ENCODE data around the gene C22orf23.
"Not testable (repeated sequence)": the region's sequence is repeated elsewhere in the genome, so short reads cannot be mapped to it uniquely, and the experiment has no call there.

The C22orf23 gene

DNA sequence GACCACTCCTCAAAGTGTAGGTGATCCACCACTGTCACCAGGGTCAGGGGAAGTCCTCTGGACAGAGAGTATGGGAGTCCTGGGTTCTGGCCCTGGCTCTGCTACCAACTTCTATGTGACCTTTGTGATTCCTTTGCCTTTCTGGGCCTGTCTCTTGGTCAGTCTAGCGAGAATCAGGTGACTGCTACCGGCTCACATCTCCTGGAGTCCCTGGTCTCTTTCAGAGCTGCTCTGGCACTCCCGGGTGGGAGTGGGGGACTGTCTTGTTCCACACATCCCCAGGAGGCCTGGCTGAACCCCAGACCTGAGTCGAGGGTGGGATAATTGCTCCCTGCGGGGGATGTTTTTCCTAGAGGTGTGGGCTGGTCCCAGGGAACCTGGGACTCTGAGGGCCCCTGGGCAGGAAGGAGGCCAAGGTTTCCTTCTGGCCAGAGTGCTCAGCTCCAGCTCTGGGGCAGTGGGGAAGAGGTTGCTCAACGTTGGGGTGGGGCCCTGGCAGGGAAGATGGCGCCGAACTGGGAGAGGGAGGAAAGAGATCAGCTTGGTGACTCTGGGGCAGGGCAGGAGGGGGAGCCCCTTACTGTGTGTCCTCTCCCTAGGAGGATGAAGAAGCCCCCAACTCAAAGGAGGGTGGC, 28.9 kb upstream of the C22orf23 start:
- Histone ChIP-seq H3K27ac (ENCODE audit: low read depth, low read length) (no peak overlapping the region), H3K9ac (ENCODE audit: low read depth in 1 of 2, low read length in 2 of 2) (no peak overlapping the region), H3K4me3 (ENCODE audit: low read depth in 1 of 2, low read length in 2 of 2) (peak overlapping the region in 1 of 2 donors; percentile 52)

DNA sequence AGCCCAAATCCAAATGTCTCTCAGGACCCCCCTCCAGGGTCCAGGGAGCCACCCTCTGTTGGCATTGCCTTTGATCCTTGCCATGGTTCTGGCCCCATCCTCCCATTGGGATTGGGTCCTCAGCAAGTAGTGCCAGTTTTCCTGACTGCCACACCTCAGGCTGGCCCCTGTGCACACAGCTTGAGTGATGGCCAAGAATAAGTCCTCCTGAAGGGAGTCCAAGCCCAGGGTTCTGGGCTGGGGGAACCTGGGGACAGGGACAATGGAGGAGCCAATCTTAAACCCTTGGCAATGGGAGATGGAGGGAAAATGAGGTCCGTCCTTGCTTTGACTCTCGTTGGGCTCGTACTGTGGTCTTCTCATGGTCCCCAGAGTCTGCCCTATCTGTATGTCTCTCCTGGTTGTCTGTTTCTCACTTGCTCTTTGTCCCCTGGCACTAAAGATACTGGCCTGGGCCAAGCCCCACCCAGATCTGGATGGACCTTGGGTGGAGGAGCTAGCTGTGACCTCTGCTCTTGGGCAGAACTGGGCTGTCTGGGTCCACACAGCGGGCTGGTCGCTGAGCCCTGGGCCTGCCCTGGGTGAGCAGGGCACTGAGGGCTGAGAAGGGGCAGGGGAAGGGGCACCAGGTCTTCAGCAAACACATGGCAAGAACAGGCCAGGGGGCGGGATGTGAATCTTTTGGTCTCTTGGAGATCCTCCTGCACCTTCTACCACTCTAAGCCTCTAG, 28.0 kb upstream of the C22orf23 start:
- Histone ChIP-seq H3K36me3 (ENCODE audit: control insufficient read depth in 1 of 2, insufficient read depth in 2 of 2, low read length in 2 of 2) (no peaks in the 10 kb centered on the region), H3K9ac (ENCODE audit: low read depth in 1 of 2, low read length in 2 of 2) (no peak overlapping the region), H3K4me3 (ENCODE audit: low read depth in 1 of 2, low read length in 2 of 2) (peak overlapping the region in 1 of 2 donors; percentile 52), H3K4me1 (ENCODE audit: control insufficient read depth in 1 of 2, insufficient read depth in 2 of 2, low read length in 2 of 2) (peaks cover 17% of the 10 kb centered on the region in 2 donors), H3K9me3 (ENCODE audit: control insufficient read depth in 1 of 2, low read length in 2 of 2) (no peaks in the 10 kb centered on the region), H3K27ac (ENCODE audit: low read depth, low read length) (peak overlapping the region; percentile 25), H3K27me3 (ENCODE audit: control insufficient read depth in 1 of 2, insufficient read depth in 2 of 2, low read length in 2 of 2) (no peaks in the 10 kb centered on the region)

More for the DNA sequence above, 28.9 kb upstream of the C22orf23 start:
- Histone ChIP-seq H3K36me3 (ENCODE audit: control insufficient read depth in 1 of 2, insufficient read depth in 2 of 2, low read length in 2 of 2) (no peaks in the 10 kb centered on the region), H3K4me1 (ENCODE audit: control insufficient read depth in 1 of 2, insufficient read depth in 2 of 2, low read length in 2 of 2) (peaks cover 17% of the 10 kb centered on the region in 2 donors), H3K9me3 (ENCODE audit: control insufficient read depth in 1 of 2, low read length in 2 of 2) (no peaks in the 10 kb centered on the region), H3K27me3 (ENCODE audit: control insufficient read depth in 1 of 2, insufficient read depth in 2 of 2, low read length in 2 of 2) (no peaks in the 10 kb centered on the region)

DNA sequence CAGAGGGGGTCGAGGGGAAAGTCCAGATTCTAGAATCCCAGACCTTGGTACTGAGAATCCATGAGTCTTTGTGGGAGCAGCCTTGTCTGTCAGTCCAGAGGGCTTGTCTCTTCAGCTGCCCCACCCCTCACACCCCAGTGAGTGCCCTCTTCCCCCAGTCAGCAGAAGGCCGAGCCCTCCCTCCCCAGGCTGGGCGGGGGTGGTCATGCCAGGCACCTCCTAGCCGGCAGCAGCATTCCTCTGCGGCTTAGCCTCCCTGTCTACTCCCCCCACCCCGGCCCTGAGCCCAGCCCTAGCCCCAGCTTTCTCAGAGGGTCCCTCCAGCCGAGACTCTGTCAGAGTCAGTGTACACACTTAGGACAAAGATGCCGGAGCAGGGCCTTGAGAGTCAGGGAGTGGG, 26.4 kb upstream of the C22orf23 start:
- Histone ChIP-seq H3K4me3 (ENCODE audit: low read depth in 1 of 2, low read length in 2 of 2) (no peak overlapping the region), H3K27ac (ENCODE audit: low read depth, low read length) (no peak overlapping the region), H3K9me3 (ENCODE audit: control insufficient read depth in 1 of 2, low read length in 2 of 2) (no peaks in the 10 kb centered on the region), H3K4me1 (ENCODE audit: control insufficient read depth in 1 of 2, insufficient read depth in 2 of 2, low read length in 2 of 2) (peaks cover 17% of the 10 kb centered on the region in 2 donors), H3K36me3 (ENCODE audit: control insufficient read depth in 1 of 2, insufficient read depth in 2 of 2, low read length in 2 of 2) (no peaks in the 10 kb centered on the region), H3K27me3 (ENCODE audit: control insufficient read depth in 1 of 2, insufficient read depth in 2 of 2, low read length in 2 of 2) (no peaks in the 10 kb centered on the region), H3K9ac (ENCODE audit: low read depth in 1 of 2, low read length in 2 of 2) (no peak overlapping the region)

DNA sequence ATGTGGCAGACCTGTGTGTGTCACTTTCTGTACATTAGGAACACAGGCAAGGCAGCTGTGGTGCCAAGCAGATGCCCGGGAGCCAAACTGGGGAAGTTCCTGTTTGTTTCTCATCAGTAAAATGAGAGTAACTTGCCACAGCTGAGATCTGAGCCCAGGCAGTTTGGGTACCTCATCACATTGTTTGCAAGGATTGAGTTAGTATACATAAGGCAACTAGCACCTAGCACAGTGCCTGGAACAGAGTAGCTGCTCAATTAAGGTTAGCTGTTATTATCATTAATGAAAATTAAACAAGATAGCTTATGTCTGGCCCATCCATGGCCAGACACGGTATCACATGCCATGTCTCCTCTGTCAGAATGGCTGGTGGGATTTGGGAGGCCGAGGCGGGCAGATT, 23.1 kb upstream of the C22orf23 start:
- Histone ChIP-seq H3K27me3 (ENCODE audit: control insufficient read depth in 1 of 2, insufficient read depth in 2 of 2, low read length in 2 of 2) (no peaks in the 10 kb centered on the region), H3K9ac (ENCODE audit: low read depth in 1 of 2, low read length in 2 of 2) (no peak overlapping the region), H3K27ac (ENCODE audit: low read depth, low read length) (no peak overlapping the region), H3K36me3 (ENCODE audit: control insufficient read depth in 1 of 2, insufficient read depth in 2 of 2, low read length in 2 of 2) (peaks cover 0 to 2% of the 10 kb centered on the region in 2 donors), H3K9me3 (ENCODE audit: control insufficient read depth in 1 of 2, low read length in 2 of 2) (no peaks in the 10 kb centered on the region), H3K4me3 (ENCODE audit: low read depth in 1 of 2, low read length in 2 of 2) (no peak overlapping the region), H3K4me1 (ENCODE audit: control insufficient read depth in 1 of 2, insufficient read depth in 2 of 2, low read length in 2 of 2) (peaks cover 13 to 14% of the 10 kb centered on the region in 2 donors)

- not testable (repeated sequence) for H3K36me3 ChIP-seq (ENCODE audit: control insufficient read depth in 1 of 2, insufficient read depth in 2 of 2, low read length in 2 of 2); H3K4me1 ChIP-seq (ENCODE audit: control insufficient read depth in 1 of 2, insufficient read depth in 2 of 2, low read length in 2 of 2); H3K27me3 ChIP-seq (ENCODE audit: control insufficient read depth in 1 of 2, insufficient read depth in 2 of 2, low read length in 2 of 2); H3K9ac ChIP-seq (ENCODE audit: low read depth in 1 of 2, low read length in 2 of 2); H3K27ac ChIP-seq (ENCODE audit: low read depth, low read length); H3K4me3 ChIP-seq (ENCODE audit: low read depth in 1 of 2, low read length in 2 of 2); H3K9me3 ChIP-seq (ENCODE audit: control insufficient read depth in 1 of 2, low read length in 2 of 2)
These were observed 22.6 kb upstream of the C22orf23 start for GRCh38 chr22:37976022-37976421.

DNA sequence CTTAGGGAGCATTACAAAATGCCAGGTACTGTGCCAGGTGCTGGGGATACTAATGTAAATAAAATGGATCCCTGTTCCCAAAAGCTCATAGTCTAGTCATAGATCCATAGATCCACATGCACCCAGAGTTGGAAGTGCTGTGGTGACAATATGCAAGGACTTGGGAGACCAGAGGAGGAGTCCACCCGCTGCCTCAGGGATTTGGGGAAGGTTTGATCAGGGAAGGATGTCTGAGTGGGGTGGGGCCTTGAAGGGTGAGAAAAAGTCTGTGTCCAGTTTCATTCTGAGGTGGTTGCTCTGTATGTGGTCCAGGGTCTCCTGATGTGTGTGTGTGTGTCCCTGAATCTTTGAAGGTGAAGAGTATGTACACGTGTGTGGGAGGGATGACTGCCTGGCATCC, 21.8 kb upstream of the C22orf23 start:
- Histone ChIP-seq H3K9ac (ENCODE audit: low read depth in 1 of 2, low read length in 2 of 2) (no peak overlapping the region), H3K9me3 (ENCODE audit: control insufficient read depth in 1 of 2, low read length in 2 of 2) (no peaks in the 10 kb centered on the region), H3K4me3 (ENCODE audit: low read depth in 1 of 2, low read length in 2 of 2) (no peak overlapping the region), H3K4me1 (ENCODE audit: control insufficient read depth in 1 of 2, insufficient read depth in 2 of 2, low read length in 2 of 2) (peaks cover 0 to under 1% of the 10 kb centered on the region in 2 donors), H3K27me3 (ENCODE audit: control insufficient read depth in 1 of 2, insufficient read depth in 2 of 2, low read length in 2 of 2) (no peaks in the 10 kb centered on the region), H3K27ac (ENCODE audit: low read depth, low read length) (no peak overlapping the region), H3K36me3 (ENCODE audit: control insufficient read depth in 1 of 2, insufficient read depth in 2 of 2, low read length in 2 of 2) (peaks cover 0 to 2% of the 10 kb centered on the region in 2 donors)

DNA sequence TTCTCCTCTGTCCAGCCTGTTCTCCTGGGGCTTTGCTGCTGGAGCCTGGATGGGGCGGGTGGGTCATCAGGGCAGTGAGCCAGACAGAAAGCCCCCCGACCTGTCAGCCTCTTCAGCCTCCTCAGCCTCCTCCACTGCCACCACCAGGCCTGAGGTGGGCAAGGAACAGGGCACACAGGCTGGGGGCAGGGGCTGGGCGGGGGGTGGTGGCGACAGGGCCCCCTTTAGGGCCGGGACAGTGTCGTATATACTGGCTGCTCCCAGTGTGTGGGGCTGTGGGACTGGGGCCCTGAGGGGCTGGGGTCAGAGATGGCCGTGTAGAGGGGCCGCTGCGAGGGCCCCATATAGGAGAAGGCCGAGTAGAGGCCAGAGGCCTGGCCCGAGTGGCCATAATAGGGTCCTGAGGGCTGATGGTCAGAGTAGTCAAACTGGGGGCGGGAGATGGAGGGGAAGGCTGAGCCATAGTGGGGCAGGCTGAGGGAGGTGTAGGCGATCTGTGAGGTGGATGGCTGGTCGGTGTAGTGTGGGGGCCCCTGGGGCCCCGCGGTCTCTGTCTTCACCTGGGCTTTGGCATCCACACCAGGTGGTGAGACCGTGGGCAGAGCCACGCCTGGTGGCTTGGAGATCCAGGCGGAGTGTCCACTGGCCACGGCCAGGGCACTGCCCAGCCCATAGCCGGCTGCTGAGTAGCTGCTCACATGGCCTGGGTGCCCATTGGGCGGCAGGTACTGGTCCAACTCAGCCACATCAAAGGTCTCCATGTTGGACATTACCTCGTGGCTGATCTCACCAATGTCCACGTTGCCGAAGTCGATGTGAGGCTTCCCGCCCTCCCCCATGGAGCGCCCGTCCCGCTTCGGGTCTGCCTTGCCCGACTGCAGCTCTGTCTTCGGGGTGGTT, 20.1 kb upstream of the C22orf23 start:
- Histone ChIP-seq H3K27ac (ENCODE audit: low read depth, low read length) (no peak overlapping the region), H3K4me3 (ENCODE audit: low read depth in 1 of 2, low read length in 2 of 2) (no peak overlapping the region), H3K9ac (ENCODE audit: low read depth in 1 of 2, low read length in 2 of 2) (no peak overlapping the region), H3K4me1 (ENCODE audit: control insufficient read depth in 1 of 2, insufficient read depth in 2 of 2, low read length in 2 of 2) (no peaks in the 10 kb centered on the region), H3K36me3 (ENCODE audit: control insufficient read depth in 1 of 2, insufficient read depth in 2 of 2, low read length in 2 of 2) (peaks cover 2 to 4% of the 10 kb centered on the region in 2 donors), H3K9me3 (ENCODE audit: control insufficient read depth in 1 of 2, low read length in 2 of 2) (no peaks in the 10 kb centered on the region), H3K27me3 (ENCODE audit: control insufficient read depth in 1 of 2, insufficient read depth in 2 of 2, low read length in 2 of 2) (no peaks in the 10 kb centered on the region)

- no peaks in the 10 kb centered on the region for H3K9me3 ChIP-seq (ENCODE audit: control insufficient read depth in 1 of 2, low read length in 2 of 2)
- no peak overlapping the region for H3K4me3 ChIP-seq (ENCODE audit: low read depth in 1 of 2, low read length in 2 of 2)
- peaks cover 2 to 14% of the 10 kb centered on the region in 2 donors for H3K36me3 ChIP-seq (ENCODE audit: control insufficient read depth in 1 of 2, insufficient read depth in 2 of 2, low read length in 2 of 2)
- no peak overlapping the region for H3K9ac ChIP-seq (ENCODE audit: low read depth in 1 of 2, low read length in 2 of 2)
- H3K27me3 ChIP-seq (ENCODE audit: control insufficient read depth in 1 of 2, insufficient read depth in 2 of 2, low read length in 2 of 2), result no peaks in the 10 kb centered on the region
- no peak overlapping the region for H3K27ac ChIP-seq (ENCODE audit: low read depth, low read length)
- H3K4me1 ChIP-seq (ENCODE audit: control insufficient read depth in 1 of 2, insufficient read depth in 2 of 2, low read length in 2 of 2), result no peaks in the 10 kb centered on the region
These were observed 19.1 kb upstream of the C22orf23 start for GRCh38 chr22:37972527-37972926.

DNA sequence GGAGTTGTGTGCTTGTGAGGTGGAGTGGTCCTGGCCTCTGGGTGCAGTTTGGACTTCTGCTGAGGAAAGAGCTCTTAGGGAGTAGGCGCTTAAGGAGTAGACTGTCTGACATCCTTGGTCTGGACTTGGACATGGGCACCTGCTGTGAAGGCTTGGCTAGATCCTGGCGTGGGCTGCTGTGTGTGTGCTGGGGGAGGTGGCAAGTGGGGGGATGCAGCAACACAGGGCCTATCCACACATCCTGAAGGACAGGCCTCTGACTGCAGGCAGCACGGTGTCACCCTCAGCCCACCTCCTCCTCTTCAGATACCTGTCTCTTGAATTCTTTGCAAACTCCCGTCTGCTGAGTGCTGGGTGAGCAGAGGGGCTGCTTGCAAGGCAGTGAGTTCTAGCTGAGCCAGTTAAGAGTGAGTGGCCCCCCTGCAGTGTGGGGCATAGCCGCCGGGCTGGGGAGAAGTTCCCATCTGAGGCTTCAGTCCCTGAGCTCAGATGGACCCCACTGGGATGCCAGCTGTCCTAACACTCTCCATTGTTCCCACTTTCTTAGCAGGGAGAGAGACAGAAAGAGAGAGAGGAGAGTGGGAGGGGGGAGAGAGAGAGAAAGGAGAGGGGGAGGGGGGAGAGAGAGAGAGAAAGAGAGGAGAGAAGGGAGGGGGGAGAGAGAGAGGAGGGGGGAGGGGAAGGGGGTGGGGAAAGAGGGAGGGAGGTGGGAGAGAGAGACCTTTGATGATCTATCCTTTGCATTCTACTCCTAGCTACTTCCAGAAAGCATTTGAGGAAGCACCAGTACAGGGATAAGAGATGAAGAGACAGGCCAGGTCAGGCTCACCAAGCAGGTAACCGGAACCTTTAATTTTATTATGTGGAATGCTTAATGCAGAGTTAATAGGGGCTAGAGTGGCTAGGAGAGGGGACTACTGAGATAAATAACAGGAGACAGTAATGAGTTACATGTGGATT, 18.4 kb upstream of the C22orf23 start:
- H3K27ac ChIP-seq (ENCODE audit: low read depth, low read length), result no peak overlapping the region
- no peaks in the 10 kb centered on the region for H3K27me3 ChIP-seq (ENCODE audit: control insufficient read depth in 1 of 2, insufficient read depth in 2 of 2, low read length in 2 of 2)
- no peaks in the 10 kb centered on the region for H3K9me3 ChIP-seq (ENCODE audit: control insufficient read depth in 1 of 2, low read length in 2 of 2)
- no peak overlapping the region for H3K4me3 ChIP-seq (ENCODE audit: low read depth in 1 of 2, low read length in 2 of 2)
- peaks cover 9 to 22% of the 10 kb centered on the region in 2 donors for H3K36me3 ChIP-seq (ENCODE audit: control insufficient read depth in 1 of 2, insufficient read depth in 2 of 2, low read length in 2 of 2)
- no peak overlapping the region for H3K9ac ChIP-seq (ENCODE audit: low read depth in 1 of 2, low read length in 2 of 2)
- no peaks in the 10 kb centered on the region for H3K4me1 ChIP-seq (ENCODE audit: control insufficient read depth in 1 of 2, insufficient read depth in 2 of 2, low read length in 2 of 2)
